EH (cell line): ENCODE results near the gene RAP2A.

Experiments
- DNase-seq: peaks from one replicate; pipeline ENCODE4 v3.0.0-alpha.2; 2015; ENCODE audit warnings: low read depth

The RAP2A gene

GRCh38 chr13:97422118-97423054, 11.6 kb upstream of the RAP2A start:
- DNase-seq, result peak; percentile 18

GRCh38 chr13:97423300-97424045, 10.5 kb upstream of the RAP2A start:
- DNase-seq, result no peak

GRCh38 chr13:97425590-97425989, 8.4 kb upstream of the RAP2A start:
- DNase-seq, result no peak

GRCh38 chr13:97426695-97427094, 7.3 kb upstream of the RAP2A start:
- DNase-seq, result no peak

GRCh38 chr13:97429681-97430081, 4.3 kb upstream of the RAP2A start:
- DNase-seq, result peak; percentile 57

GRCh38 chr13:97430296-97430695, 3.7 kb upstream of the RAP2A start:
- DNase-seq, result no peak

GRCh38 chr13:97431171-97431764, 2.7 kb upstream of the RAP2A start:
- no peak for DNase-seq

GRCh38 chr13:97432232-97432916, 1.6 kb upstream of the RAP2A start:
- no peak for DNase-seq

GRCh38 chr13:97432917-97433726, 847 bp upstream of the RAP2A start:
- peak; percentile 100 for DNase-seq

GRCh38 chr13:97434397-97435201, 630 bp downstream of the RAP2A start:
- DNase-seq, result peak; percentile 46

- no peak for DNase-seq
Observed at GRCh38 chr13:97435323-97435722, 1.4 kb downstream of the RAP2A start.

GRCh38 chr13:97435794-97436193, 1.8 kb downstream of the RAP2A start:
- DNase-seq, result peak; percentile 14

- no peak for DNase-seq
Observed at GRCh38 chr13:97436845-97437244, 2.9 kb downstream of the RAP2A start.

GRCh38 chr13:97437729-97438128, 3.8 kb downstream of the RAP2A start:
- DNase-seq, result no peak

GRCh38 chr13:97438856-97439595, 5.1 kb downstream of the RAP2A start:
- peak; percentile 21 for DNase-seq

GRCh38 chr13:97440598-97441170, 6.7 kb downstream of the RAP2A start:
- DNase-seq, result no peak

- DNase-seq, result no peak
Observed at GRCh38 chr13:97441368-97441767, 7.4 kb downstream of the RAP2A start.

GRCh38 chr13:97445522-97446187, 11.7 kb downstream of the RAP2A start:
- DNase-seq, result no peak

- DNase-seq, result no peak
Observed at GRCh38 chr13:97446448-97446847, 12.5 kb downstream of the RAP2A start.
